SK-N-SH (cell line): ENCODE data around the gene MED27. TPM values are rescaled to one million over a fixed set of nuclear protein-coding genes. Genes with fewer than 3 reads are reported as not detected.

ENCODE experiments used
- CTCF ChIA-PET: fragments of 300-600, 350-600 bp; formaldehyde crosslinking; extraction: SDS; loops from one replicate; lab custom pipeline; 2021; lab: Yijun Ruan, JAX
- POLR2A ChIA-PET: fragments of 350-600 bp; sonication (Branson Sonifier 250); formaldehyde crosslinking; extraction: SDS; loops from one replicate; lab custom pipeline; 2020; ENCODE audit warnings: antibody characterized with exemption, inconsistent platforms; lab: Yijun Ruan, JAX
- DNase-seq: peaks from one replicate; pipeline ENCODE4 v3.0.0; 2012
- H2AFZ ChIP-seq: fragments of 200-600 bp; sonication (generic); 2 replicates; pipeline ENCODE4 v1.8.1; 2016; ENCODE audit warnings: antibody characterized with exemption, mild to moderate bottlenecking, low read depth
- H3F3A ChIP-seq: fragments of 200-600 bp; sonication (generic); replicated peaks from 2 replicates; pipeline ENCODE3; 2016; ENCODE audit warnings: antibody characterized with exemption, mild to moderate bottlenecking; ENCODE audit not compliant: insufficient read depth
- H3K27ac ChIP-seq, 2 experiments: fragments of 200-500 bp in 1 of 2; fragments of 200-600 bp in 1 of 2; sonication (Bioruptor generic) in 1 of 2; sonication (generic), shearing (Covaris generic) in 1 of 2; 2 replicates each; pipeline versions ENCODE4 v1.5.1 to v1.6.1; 2014 to 2016; ENCODE audit warnings: low read depth in 2 of 2, inconsistent platforms in 1 of 2, low read length in 1 of 2, mild to moderate bottlenecking in 1 of 2, mixed read lengths in 1 of 2
- H3K27me3 ChIP-seq: fragments of 200-600 bp; sonication (generic), shearing (Covaris generic); 2 replicates; pipeline ENCODE4 v1.6.1; 2016; ENCODE audit warnings: mixed run types; ENCODE audit not compliant: insufficient read depth
- H3K36me3 ChIP-seq, 2 experiments: fragments of 200-500 bp in 1 of 2; fragments of 200-600 bp in 1 of 2; sonication (Bioruptor generic) in 1 of 2; sonication (generic) in 1 of 2; replicated peaks in 1 of 2; 2 replicates each; pipeline versions ENCODE3 to v1.5.1; 2014 to 2016; ENCODE audit warnings: low read length in 1 of 2, mild to moderate bottlenecking in 1 of 2; ENCODE audit not compliant: insufficient read depth in 2 of 2, control insufficient read depth in 1 of 2
- H3K4me1 ChIP-seq, 2 experiments: fragments of 200-500 bp in 1 of 2; fragments of 200-600 bp in 1 of 2; sonication (Bioruptor generic) in 1 of 2; sonication (generic), shearing (Covaris generic) in 1 of 2; 2 replicates each; pipeline versions ENCODE4 v1.5.1 to v1.6.1; 2014 to 2016; ENCODE audit warnings: low read depth in 1 of 2, low read length in 1 of 2, mixed run types in 1 of 2; ENCODE audit not compliant: insufficient read depth in 2 of 2, control insufficient read depth in 1 of 2
- H3K4me2 ChIP-seq: fragments of 200-600 bp; sonication (generic), shearing (Covaris generic); 2 replicates; pipeline ENCODE4 v1.6.1; 2017; ENCODE audit warnings: mixed run types
- H3K4me3 ChIP-seq, 2 experiments: fragments of 200-500 bp in 1 of 2; fragments of 200-600 bp in 1 of 2; sonication (Bioruptor generic) in 1 of 2; sonication (generic), shearing (Covaris generic) in 1 of 2; 2 replicates each; pipeline versions ENCODE4 v1.5.1 to v1.8.1; 2014 to 2016; ENCODE audit warnings: low read depth in 2 of 2, inconsistent platforms in 1 of 2, low read length in 1 of 2, mild to moderate bottlenecking in 1 of 2, mixed read lengths in 1 of 2, moderate library complexity in 1 of 2
- H3K79me2 ChIP-seq: fragments of 200-600 bp; sonication (generic); 2 replicates; pipeline ENCODE4 v1.8.1; 2017; ENCODE audit warnings: mild to moderate bottlenecking; ENCODE audit not compliant: insufficient read depth
- H3K9ac ChIP-seq: fragments of 200-600 bp; sonication (generic); 2 replicates; pipeline ENCODE4 v1.6.1; 2017; ENCODE audit warnings: mixed run types
- H3K9me2 ChIP-seq: fragments of 200-600 bp; sonication (generic); 2 replicates; pipeline ENCODE4 v1.6.1; 2017; ENCODE audit warnings: mixed run types
- H3K9me3 ChIP-seq: fragments of 200-600 bp; sonication (generic); 2 replicates; pipeline ENCODE4 v1.6.1; 2017; ENCODE audit warnings: mixed run types, mild to moderate bottlenecking, moderate library complexity
- H4K20me1 ChIP-seq: fragments of 200-600 bp; sonication (generic); 2 replicates; pipeline ENCODE4 v1.6.1; 2017; ENCODE audit warnings: mild to moderate bottlenecking, mixed run types; ENCODE audit not compliant: insufficient read depth
- ELF1 ChIP-seq: IDR thresholded peaks from 2 replicates; pipeline ENCODE4 v1.4.0; 2012
- EP300 ChIP-seq, 2 experiments: IDR thresholded peaks; 2 replicates each; pipeline versions ENCODE4 v1.4.0 to v1.6.1; 2012; ENCODE audit warnings: borderline replicate concordance in 1 of 2, low read depth in 1 of 2, low read length in 1 of 2
- FOSL2 ChIP-seq: IDR thresholded peaks from 2 replicates; pipeline ENCODE4 v1.4.0; 2012; ENCODE audit warnings: low read depth, mild to moderate bottlenecking, moderate library complexity, borderline replicate concordance
- FOXJ3 ChIP-seq: sonication (generic); formaldehyde crosslinking; IDR thresholded peaks from 2 replicates; pipeline ENCODE4 v1.5.1; 2020; ENCODE audit warnings: mild to moderate bottlenecking, missing genetic modification reagents
- FOXM1 ChIP-seq: IDR thresholded peaks from 2 replicates; pipeline ENCODE4 v1.4.0; 2012; ENCODE audit warnings: low read depth, mild to moderate bottlenecking
- GATA2 ChIP-seq: sonication (generic); formaldehyde crosslinking; IDR thresholded peaks from 2 replicates; pipeline ENCODE4 v1.5.0; 2020; ENCODE audit warnings: mild to moderate bottlenecking, missing genetic modification reagents
- JUND ChIP-seq: IDR thresholded peaks from 2 replicates; pipeline ENCODE4 v1.4.0; 2012
- MEF2A ChIP-seq: IDR thresholded peaks from 2 replicates; pipeline ENCODE4 v1.4.0; 2012; ENCODE audit warnings: low read depth, borderline replicate concordance
- NFIC ChIP-seq: IDR thresholded peaks from 2 replicates; pipeline ENCODE4 v1.4.0; 2012; ENCODE audit warnings: borderline replicate concordance
- RCOR1 ChIP-seq: fragments of 150-350 bp; IDR thresholded peaks from 2 replicates; pipeline ENCODE4 v1.6.1; 2017; ENCODE audit warnings: antibody characterized with exemption, low read length
- RFX5 ChIP-seq: IDR thresholded peaks from 2 replicates; pipeline ENCODE4 v1.6.1; 2012; ENCODE audit warnings: mild to moderate bottlenecking, improper control_type of control experiment, low read length
- SIN3A ChIP-seq: IDR thresholded peaks from 2 replicates; pipeline ENCODE4 v1.6.1; 2012; ENCODE audit warnings: low read depth, mild to moderate bottlenecking, low read length, moderate library complexity, borderline replicate concordance
- SMC3 ChIP-seq: IDR thresholded peaks from 2 replicates; pipeline ENCODE4 v1.6.1; 2012; ENCODE audit warnings: low read depth, low read length, improper control_type of control experiment
- TCF12 ChIP-seq: IDR thresholded peaks from 2 replicates; pipeline ENCODE4 v1.4.0; 2012
- TEAD4 ChIP-seq: IDR thresholded peaks from 2 replicates; pipeline ENCODE4 v1.4.0; 2012; ENCODE audit warnings: mild to moderate bottlenecking, borderline replicate concordance; ENCODE audit not compliant: insufficient read depth
- YY1 ChIP-seq: IDR thresholded peaks from 2 replicates; pipeline ENCODE4 v1.4.0; 2012; ENCODE audit warnings: low read depth, mild to moderate bottlenecking
- WGBS: methylation state at CpG from one replicate; pipeline ENCODE4 v1.1.6; 2017; ENCODE audit warnings: low lambda C conversion rate; 5-methylcytosine and 5-hydroxymethylcytosine counted together
- polyA plus RNA-seq, 3 experiments: library from polyadenylated mRNA; depleted of rRNA; stranded (reverse); fragments of >200 nt; gene quantifications; 2 replicates each; pipeline ENCODE4 v1.2.3, GENCODE V29; 2012
- TF ChIP-seq, protein P1 (sequence below): IDR thresholded peaks from 2 replicates; pipeline ENCODE4; 2012
- TF ChIP-seq, protein P2 (sequence below): fragments of 150-350 bp; IDR thresholded peaks from 2 replicates; pipeline ENCODE4 v1.6.1; 2016; ENCODE audit warnings: mild to moderate bottlenecking, low read depth, low read length
- TF ChIP-seq, protein P3 (sequence below): IDR thresholded peaks from 2 replicates; pipeline ENCODE4 v1.4.0; 2012; ENCODE audit warnings: low read depth, borderline replicate concordance

The MED27 gene
- polyA plus RNA-seq, 1 of the 3 experiments (the other 2 are of a cell fraction): 35.0 TPM

DNA sequence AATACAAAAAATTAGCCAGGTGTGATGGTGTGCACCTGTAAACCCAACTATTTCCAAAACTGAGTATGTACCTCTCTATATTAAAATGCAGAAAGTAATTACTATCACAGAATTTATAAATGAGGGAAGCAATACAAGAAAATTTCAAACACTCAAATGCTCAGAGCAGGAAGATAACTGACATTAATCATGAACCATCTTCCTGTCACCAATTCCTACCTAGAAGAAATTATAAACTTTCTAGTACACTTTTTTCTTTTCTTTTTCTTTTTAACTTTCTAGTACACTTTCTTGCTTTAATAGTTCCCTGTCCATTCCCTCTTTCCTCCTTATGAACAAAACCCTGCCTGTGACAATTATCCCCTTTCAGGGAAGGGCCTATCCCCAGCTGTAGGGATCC lies 106.8 kb downstream of the MED27 start:
- no peaks in the 10 kb centered on the region for H3F3A ChIP-seq
- H3K4me3 ChIP-seq: no peak overlapping the region
- DNase-seq: no peak
- no peak overlapping the region for H3K27ac ChIP-seq
- H3K36me3 ChIP-seq: no peaks in the 10 kb centered on the region
- H3K4me2 ChIP-seq: no peak overlapping the region
- TF ChIP-seq SMC3: no peak
- TF ChIP-seq FOXJ3 (CRISPR knock-in tag): no peak
- no peak for TF ChIP-seq SIN3A
- no peak for TF ChIP-seq JUND
- TF ChIP-seq RCOR1: no peak
- no peak for TF ChIP-seq EP300 (IDR thresholded peaks at IDR 0.05; ENCODE audit: borderline replicate concordance in 1 of 2, low read depth in 1 of 2, low read length in 1 of 2)
- no peak for TF ChIP-seq MEF2A
- no peak for TF ChIP-seq FOSL2
- TF ChIP-seq FOXM1: no peak
- TF ChIP-seq ELF1: no peak
- TF ChIP-seq TEAD4: no peak
- TF ChIP-seq, protein P1, sequence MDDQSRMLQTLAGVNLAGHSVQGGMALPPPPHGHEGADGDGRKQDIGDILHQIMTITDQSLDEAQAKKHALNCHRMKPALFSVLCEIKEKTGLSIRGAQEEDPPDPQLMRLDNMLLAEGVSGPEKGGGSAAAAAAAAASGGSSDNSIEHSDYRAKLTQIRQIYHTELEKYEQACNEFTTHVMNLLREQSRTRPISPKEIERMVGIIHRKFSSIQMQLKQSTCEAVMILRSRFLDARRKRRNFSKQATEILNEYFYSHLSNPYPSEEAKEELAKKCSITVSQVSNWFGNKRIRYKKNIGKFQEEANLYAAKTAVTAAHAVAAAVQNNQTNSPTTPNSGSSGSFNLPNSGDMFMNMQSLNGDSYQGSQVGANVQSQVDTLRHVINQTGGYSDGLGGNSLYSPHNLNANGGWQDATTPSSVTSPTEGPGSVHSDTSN: no peak
- TF ChIP-seq GATA2 (CRISPR knock-in tag): no peak
- no peaks in the 10 kb centered on the region for H3K27me3 ChIP-seq
- peaks cover 0 to 61% of the 10 kb centered on the region in 2 experiments; a peak in 2 of 4 replicates for H3K4me1 ChIP-seq
- H3K9me3 ChIP-seq: no peaks in the 10 kb centered on the region
- ChIA-PET CTCF (no interaction called here), POLR2A (no interaction called here)
- peaks cover 7% of the 10 kb centered on the region; the same call in 1 of the 2 replicates for H4K20me1 ChIP-seq
- H3K9ac ChIP-seq: no peak overlapping the region
- no peaks in the 10 kb centered on the region for H3K9me2 ChIP-seq
- no peak overlapping the region for H2AFZ ChIP-seq
- no peaks in the 10 kb centered on the region for H3K79me2 ChIP-seq

DNA sequence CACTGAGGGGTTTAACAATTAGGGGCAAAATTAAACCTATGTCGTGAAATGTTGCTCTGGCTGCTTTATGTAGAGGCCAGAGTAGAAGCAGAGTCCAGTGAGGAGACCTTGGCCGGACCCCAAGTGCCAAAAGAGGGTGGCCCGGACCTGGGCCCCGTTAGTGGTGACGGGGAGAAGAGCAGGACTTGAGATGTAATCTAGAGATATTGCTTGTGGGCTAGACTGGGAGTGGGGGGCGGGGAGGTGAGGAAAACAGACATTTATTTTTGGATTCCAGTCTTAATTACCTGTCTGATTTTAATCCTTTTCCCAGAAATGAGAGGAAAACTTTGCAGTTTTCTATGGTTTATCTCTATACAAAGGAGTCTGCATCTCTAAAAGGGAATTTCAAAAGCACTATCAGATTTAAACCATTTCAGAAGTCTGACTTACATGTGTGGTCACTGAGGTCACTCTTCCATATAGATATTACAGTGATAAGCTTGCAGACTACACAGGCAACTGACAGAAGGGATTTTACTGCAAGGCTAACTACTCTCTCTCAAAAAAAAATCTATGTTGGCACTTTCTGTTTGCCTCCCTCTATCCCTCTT lies 108.1 kb downstream of the MED27 start:
- Histone ChIP-seq H3K4me2 (peak overlapping the region; percentile 13; the same call in 1 of the 2 replicates), H3K27ac (peak overlapping the region in 1 of 2 experiments; percentile 91; a peak in 2 of 4 replicates), H3K4me3 (no peak overlapping the region), H3K79me2 (no peaks in the 10 kb centered on the region), H3K9me2 (no peaks in the 10 kb centered on the region), H4K20me1 (peaks cover 7% of the 10 kb centered on the region; the same call in 1 of the 2 replicates), H3K9me3 (no peaks in the 10 kb centered on the region), H3K9ac (no peak overlapping the region), H3F3A (no peaks in the 10 kb centered on the region), H2AFZ (no peak overlapping the region), H3K27me3 (no peaks in the 10 kb centered on the region), H3K4me1 (peaks cover 0 to 49% of the 10 kb centered on the region in 2 experiments; a peak in 2 of 4 replicates), H3K36me3 (no peaks in the 10 kb centered on the region)
- CTCF ChIA-PET: interaction anchor here (0.9 kb wide), 1 partner anchor 22 kb away, joined by 3 read pairs; no protein-coding TSS in a partner anchor
- POLR2A ChIA-PET: no interaction called here
- DNase-seq: peak; percentile 53
- 50% methylated on average over 6 of the region's 6 CpGs for WGBS
- TF ChIP-seq FOXJ3 (CRISPR knock-in tag) (no peak; the same call in 1 of the 2 replicates), NFIC (no peak), RFX5 (no peak), SIN3A (no peak), YY1 (no peak), TCF12 (peak; percentile 64; the same call in 1 of the 2 replicates), TEAD4 (peak; percentile 11; the same call in 1 of the 2 replicates), ELF1 (no peak)
- TF ChIP-seq, protein P2, sequence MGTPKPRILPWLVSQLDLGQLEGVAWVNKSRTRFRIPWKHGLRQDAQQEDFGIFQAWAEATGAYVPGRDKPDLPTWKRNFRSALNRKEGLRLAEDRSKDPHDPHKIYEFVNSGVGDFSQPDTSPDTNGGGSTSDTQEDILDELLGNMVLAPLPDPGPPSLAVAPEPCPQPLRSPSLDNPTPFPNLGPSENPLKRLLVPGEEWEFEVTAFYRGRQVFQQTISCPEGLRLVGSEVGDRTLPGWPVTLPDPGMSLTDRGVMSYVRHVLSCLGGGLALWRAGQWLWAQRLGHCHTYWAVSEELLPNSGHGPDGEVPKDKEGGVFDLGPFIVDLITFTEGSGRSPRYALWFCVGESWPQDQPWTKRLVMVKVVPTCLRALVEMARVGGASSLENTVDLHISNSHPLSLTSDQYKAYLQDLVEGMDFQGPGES: no peak
- TF ChIP-seq, protein P3, sequence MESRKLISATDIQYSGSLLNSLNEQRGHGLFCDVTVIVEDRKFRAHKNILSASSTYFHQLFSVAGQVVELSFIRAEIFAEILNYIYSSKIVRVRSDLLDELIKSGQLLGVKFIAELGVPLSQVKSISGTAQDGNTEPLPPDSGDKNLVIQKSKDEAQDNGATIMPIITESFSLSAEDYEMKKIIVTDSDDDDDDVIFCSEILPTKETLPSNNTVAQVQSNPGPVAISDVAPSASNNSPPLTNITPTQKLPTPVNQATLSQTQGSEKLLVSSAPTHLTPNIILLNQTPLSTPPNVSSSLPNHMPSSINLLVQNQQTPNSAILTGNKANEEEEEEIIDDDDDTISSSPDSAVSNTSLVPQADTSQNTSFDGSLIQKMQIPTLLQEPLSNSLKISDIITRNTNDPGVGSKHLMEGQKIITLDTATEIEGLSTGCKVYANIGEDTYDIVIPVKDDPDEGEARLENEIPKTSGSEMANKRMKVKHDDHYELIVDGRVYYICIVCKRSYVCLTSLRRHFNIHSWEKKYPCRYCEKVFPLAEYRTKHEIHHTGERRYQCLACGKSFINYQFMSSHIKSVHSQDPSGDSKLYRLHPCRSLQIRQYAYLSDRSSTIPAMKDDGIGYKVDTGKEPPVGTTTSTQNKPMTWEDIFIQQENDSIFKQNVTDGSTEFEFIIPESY: no peak
- TF ChIP-seq, protein P1: peak; percentile 42; the same call in 1 of the 2 replicates
